ENCODE measurements around the gene WIF1. TPM values are rescaled to one million over a fixed set of nuclear protein-coding genes. Genes with fewer than 3 reads are reported as not detected.

Gene WIF1
- total and polyA plus RNA-seq, 8 donors: 42.5 to 311 (median 214) TPM

DNA sequence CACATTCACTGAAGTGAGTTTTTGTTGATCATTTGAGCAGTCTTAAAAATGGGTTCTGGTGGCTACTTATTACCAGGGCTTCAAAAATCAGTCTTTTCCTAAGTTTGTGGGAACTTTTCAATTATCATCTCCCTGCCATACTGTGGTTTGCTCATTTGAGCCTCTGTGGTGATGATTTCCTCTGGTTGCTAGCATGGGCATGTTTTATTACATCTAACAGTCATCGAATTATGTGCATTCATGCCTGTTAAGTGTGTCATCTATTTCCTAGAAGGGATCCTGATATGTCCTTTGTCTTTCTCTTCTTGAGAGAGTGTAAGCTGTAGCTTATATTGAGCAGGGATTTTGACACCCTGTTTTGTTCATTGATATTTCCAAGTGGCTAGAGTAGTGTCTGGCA is 116.8 kb downstream of the WIF1 start:
- no peak for TF ChIP-seq CTCF (IDR thresholded peaks at IDR 0.05)
- intact Hi-C loops (cut with DNase I): no loop called here
- no peak for ATAC-seq

More for the DNA sequence above, 116.8 kb downstream of the WIF1 start:
- Histone ChIP-seq H3K9me3 (no peaks in the 10 kb centered on the region), H3K4me3 (no peak overlapping the region), H3K4me1 (no peaks in the 10 kb centered on the region), H3K36me3 (no peaks in the 10 kb centered on the region), H3K27ac (no peak overlapping the region), H3K27me3 (no peaks in the 10 kb centered on the region)
- no peak for DNase-seq

Other genes starting within 250 kb of the WIF1 start
- 10 to 100 TPM; 26.5 to 35.4 TPM for gene LEMD3, start 48.3 kb upstream of the WIF1 start, total RNA-seq
- gene LEMD3, start 48.3 kb upstream of the WIF1 start, polyA plus RNA-seq (ENCODE audit: insufficient read length in 6 of 6): 10 to 100 TPM; 40.4 to 47.0 (median 44.3) TPM
- 10 to 100 TPM; 48.4 to 50.5 TPM for gene MSRB3, start 157.4 kb upstream of the WIF1 start, total RNA-seq
- gene MSRB3, start 157.4 kb upstream of the WIF1 start, polyA plus RNA-seq (ENCODE audit: insufficient read length in 6 of 6): 10 to 100 TPM; 21.7 to 30.7 (median 28.1) TPM

All from left lung (tissue), 10 donors.